Skeletal muscle satellite cell (primary cell): ENCODE measurements around the gene PTPRU.

Experiments used
- H3K27me3 ChIP-seq: 2 replicates; pipeline ENCODE4 v1.7.0; 2013; ENCODE audit warnings: low read length; ENCODE audit not compliant: control insufficient read depth, insufficient read depth
- H3K36me3 ChIP-seq: 2 replicates; pipeline ENCODE4 v1.7.0; 2013; ENCODE audit warnings: mild to moderate bottlenecking, control low read depth, low read length; ENCODE audit not compliant: insufficient read depth
- H3K4me1 ChIP-seq: 2 replicates; pipeline ENCODE4 v1.7.0; 2013; ENCODE audit warnings: low read length; ENCODE audit not compliant: control insufficient read depth, insufficient read depth
- H3K4me2 ChIP-seq: 2 replicates; pipeline ENCODE4 v1.7.0; 2013; ENCODE audit warnings: mild to moderate bottlenecking, low read length
- H3K4me3 ChIP-seq: 2 replicates; pipeline ENCODE4 v1.7.0; 2013; ENCODE audit warnings: low read length
- H3K9ac ChIP-seq: 2 replicates; pipeline ENCODE4 v1.7.0; 2013; ENCODE audit warnings: mild to moderate bottlenecking, low read depth, low read length, moderate library complexity
- H3K9me3 ChIP-seq: replicated peaks from 2 replicates; pipeline ENCODE4 v1.7.0; 2013; ENCODE audit warnings: mild to moderate bottlenecking, control low read depth, low read length

PTPRU gene

GRCh38 chr1:29332204-29332603, 95.9 kb downstream of the PTPRU start:
- Histone ChIP-seq H3K36me3 (no peaks in the 10 kb centered on the region), H3K9ac (no peak overlapping the region), H3K9me3 (no peaks in the 10 kb centered on the region), H3K4me2 (no peak overlapping the region), H3K4me1 (no peaks in the 10 kb centered on the region), H3K27me3 (peaks cover 3% of the 10 kb centered on the region), H3K4me3 (no peak overlapping the region)

- H3K9ac ChIP-seq: no peak overlapping the region
- no peaks in the 10 kb centered on the region for H3K36me3 ChIP-seq
- no peaks in the 10 kb centered on the region for H3K4me1 ChIP-seq
- H3K4me2 ChIP-seq: no peak overlapping the region
- H3K9me3 ChIP-seq: no peaks in the 10 kb centered on the region
- H3K27me3 ChIP-seq: peaks cover 6% of the 10 kb centered on the region
- no peak overlapping the region for H3K4me3 ChIP-seq
Observed at GRCh38 chr1:29333008-29333407, 96.7 kb downstream of the PTPRU start.

GRCh38 chr1:29335573-29335972, 99.3 kb downstream of the PTPRU start:
- Histone ChIP-seq H3K27me3 (peaks cover 6% of the 10 kb centered on the region), H3K4me3 (no peak overlapping the region), H3K4me1 (no peaks in the 10 kb centered on the region), H3K9me3 (no peaks in the 10 kb centered on the region), H3K9ac (no peak overlapping the region), H3K4me2 (no peak overlapping the region), H3K36me3 (no peaks in the 10 kb centered on the region)

- no peaks in the 10 kb centered on the region for H3K9me3 ChIP-seq
- H3K4me1 ChIP-seq: no peaks in the 10 kb centered on the region
- H3K4me2 ChIP-seq: no peak overlapping the region
- H3K9ac ChIP-seq: no peak overlapping the region
- peaks cover 20% of the 10 kb centered on the region for H3K27me3 ChIP-seq
- H3K36me3 ChIP-seq: no peaks in the 10 kb centered on the region
- H3K4me3 ChIP-seq: no peak overlapping the region
Observed at GRCh38 chr1:29338908-29339575, 102.7 kb downstream of the PTPRU start.

GRCh38 chr1:29341936-29342335, 105.6 kb downstream of the PTPRU start:
- Histone ChIP-seq H3K27me3 (peaks cover 26% of the 10 kb centered on the region), H3K9ac (no peak overlapping the region), H3K4me2 (no peak overlapping the region)

GRCh38 chr1:29342351-29342750, 106.0 kb downstream of the PTPRU start:
- no peaks in the 10 kb centered on the region for H3K4me1 ChIP-seq
- no peaks in the 10 kb centered on the region for H3K36me3 ChIP-seq
- H3K27me3 ChIP-seq: peaks cover 26% of the 10 kb centered on the region

More at GRCh38 chr1:29341936-29342335, 105.6 kb downstream of the PTPRU start:
- no peaks in the 10 kb centered on the region for H3K9me3 ChIP-seq
- no peaks in the 10 kb centered on the region for H3K4me1 ChIP-seq
- no peaks in the 10 kb centered on the region for H3K36me3 ChIP-seq
- H3K4me3 ChIP-seq: no peak overlapping the region

GRCh38 chr1:29342983-29343382, 106.7 kb downstream of the PTPRU start:
- Histone ChIP-seq H3K4me2 (no peak overlapping the region), H3K9me3 (no peaks in the 10 kb centered on the region), H3K4me3 (no peak overlapping the region), H3K36me3 (no peaks in the 10 kb centered on the region), H3K9ac (no peak overlapping the region), H3K4me1 (no peaks in the 10 kb centered on the region), H3K27me3 (peaks cover 23% of the 10 kb centered on the region)

More at GRCh38 chr1:29342351-29342750, 106.0 kb downstream of the PTPRU start:
- no peak overlapping the region for H3K9ac ChIP-seq
- no peak overlapping the region for H3K4me2 ChIP-seq
- no peak overlapping the region for H3K4me3 ChIP-seq
- no peaks in the 10 kb centered on the region for H3K9me3 ChIP-seq

- Histone ChIP-seq H3K4me1 (no peaks in the 10 kb centered on the region), H3K9me3 (no peaks in the 10 kb centered on the region), H3K4me2 (no peak overlapping the region), H3K27me3 (peaks cover 23% of the 10 kb centered on the region), H3K9ac (no peak overlapping the region), H3K4me3 (no peak overlapping the region), H3K36me3 (no peaks in the 10 kb centered on the region)
Observed at GRCh38 chr1:29343476-29343875, 107.2 kb downstream of the PTPRU start.

- H3K27me3 ChIP-seq: peaks cover 23% of the 10 kb centered on the region
- H3K4me2 ChIP-seq: no peak overlapping the region
- H3K4me3 ChIP-seq: no peak overlapping the region
- no peaks in the 10 kb centered on the region for H3K9me3 ChIP-seq
- no peaks in the 10 kb centered on the region for H3K36me3 ChIP-seq
- no peak overlapping the region for H3K9ac ChIP-seq
- no peaks in the 10 kb centered on the region for H3K4me1 ChIP-seq
Observed at GRCh38 chr1:29343908-29344307, 107.6 kb downstream of the PTPRU start.

- H3K4me2 ChIP-seq: no peak overlapping the region
- H3K36me3 ChIP-seq: no peaks in the 10 kb centered on the region
- H3K27me3 ChIP-seq: peaks cover 23% of the 10 kb centered on the region
- H3K9me3 ChIP-seq: no peaks in the 10 kb centered on the region
- H3K4me1 ChIP-seq: no peaks in the 10 kb centered on the region
- no peak overlapping the region for H3K4me3 ChIP-seq
- no peak overlapping the region for H3K9ac ChIP-seq
Observed at GRCh38 chr1:29344336-29344735, 108.0 kb downstream of the PTPRU start.

- Histone ChIP-seq H3K4me3 (no peak overlapping the region), H3K27me3 (peaks cover 26% of the 10 kb centered on the region), H3K4me1 (no peaks in the 10 kb centered on the region), H3K9me3 (no peaks in the 10 kb centered on the region), H3K9ac (no peak overlapping the region), H3K4me2 (no peak overlapping the region), H3K36me3 (no peaks in the 10 kb centered on the region)
Observed at GRCh38 chr1:29346576-29346975, 110.3 kb downstream of the PTPRU start.

- no peaks in the 10 kb centered on the region for H3K36me3 ChIP-seq
- H3K9ac ChIP-seq: no peak overlapping the region
- no peaks in the 10 kb centered on the region for H3K9me3 ChIP-seq
- H3K4me3 ChIP-seq: no peak overlapping the region
- no peak overlapping the region for H3K4me2 ChIP-seq
- no peaks in the 10 kb centered on the region for H3K4me1 ChIP-seq
- peaks cover 19% of the 10 kb centered on the region for H3K27me3 ChIP-seq
Observed at GRCh38 chr1:29349871-29350491, 113.7 kb downstream of the PTPRU start.
